ENCODE results near the gene CORO1C. TPM values are rescaled to one million over a fixed set of nuclear protein-coding genes. Genes with fewer than 3 reads are reported as not detected.
A peak's percentile ranks its signal among the peaks of the same experiment; 100 is the strongest.

The CORO1C gene
- total RNA-seq, 2 donors from 2014 or later = 59.6 to 70.7 TPM

DNA sequence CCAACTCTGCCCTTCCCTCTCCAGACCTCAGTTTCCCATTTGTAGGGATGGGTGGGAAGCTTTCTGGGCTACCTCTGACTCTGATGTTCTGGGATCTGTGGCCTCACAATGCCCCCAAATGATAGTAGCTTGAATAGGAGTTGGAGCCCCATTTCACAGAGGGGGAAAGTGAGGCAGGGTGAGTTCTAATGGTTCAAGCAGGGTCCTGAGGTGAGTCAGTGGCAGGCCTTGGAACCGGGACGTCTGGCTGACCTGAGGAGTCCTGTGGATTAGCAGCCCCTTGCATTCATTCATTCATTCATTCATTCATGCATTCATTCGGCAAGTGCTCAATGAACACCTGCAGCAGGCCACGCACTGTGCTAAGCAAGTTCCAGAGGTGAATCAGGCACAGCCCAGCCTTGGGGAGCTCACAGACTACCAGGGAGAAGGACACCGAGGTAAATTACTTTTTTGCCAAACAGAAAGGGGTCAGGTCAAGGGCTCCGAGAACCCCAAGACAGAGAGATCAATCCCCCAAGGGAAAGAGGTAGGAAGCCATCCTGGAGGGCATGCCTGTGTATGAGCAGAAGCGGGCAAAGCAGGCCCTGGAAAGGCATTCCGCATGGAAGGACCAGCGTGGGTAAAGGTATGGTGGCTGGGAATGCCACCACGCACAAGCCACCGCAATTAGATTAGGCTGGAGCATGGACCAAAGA is 132.6 kb downstream of the CORO1C start:
- TF ChIP-seq, protein P1, sequence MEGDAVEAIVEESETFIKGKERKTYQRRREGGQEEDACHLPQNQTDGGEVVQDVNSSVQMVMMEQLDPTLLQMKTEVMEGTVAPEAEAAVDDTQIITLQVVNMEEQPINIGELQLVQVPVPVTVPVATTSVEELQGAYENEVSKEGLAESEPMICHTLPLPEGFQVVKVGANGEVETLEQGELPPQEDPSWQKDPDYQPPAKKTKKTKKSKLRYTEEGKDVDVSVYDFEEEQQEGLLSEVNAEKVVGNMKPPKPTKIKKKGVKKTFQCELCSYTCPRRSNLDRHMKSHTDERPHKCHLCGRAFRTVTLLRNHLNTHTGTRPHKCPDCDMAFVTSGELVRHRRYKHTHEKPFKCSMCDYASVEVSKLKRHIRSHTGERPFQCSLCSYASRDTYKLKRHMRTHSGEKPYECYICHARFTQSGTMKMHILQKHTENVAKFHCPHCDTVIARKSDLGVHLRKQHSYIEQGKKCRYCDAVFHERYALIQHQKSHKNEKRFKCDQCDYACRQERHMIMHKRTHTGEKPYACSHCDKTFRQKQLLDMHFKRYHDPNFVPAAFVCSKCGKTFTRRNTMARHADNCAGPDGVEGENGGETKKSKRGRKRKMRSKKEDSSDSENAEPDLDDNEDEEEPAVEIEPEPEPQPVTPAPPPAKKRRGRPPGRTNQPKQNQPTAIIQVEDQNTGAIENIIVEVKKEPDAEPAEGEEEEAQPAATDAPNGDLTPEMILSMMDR (IDR thresholded peaks at IDR 0.05) = no peak
- no peaks in the 10 kb centered on the region for H3K9me3 ChIP-seq
- peaks cover 0 to 13% of the 10 kb centered on the region in 2 donors for H3K4me1 ChIP-seq
- DNase-seq (ENCODE audit: low spot score) = no peak
- H3K27ac ChIP-seq = peak overlapping the region in 1 of 2 donors; percentile 3
- H3K36me3 ChIP-seq = no peaks in the 10 kb centered on the region
- H3K4me3 ChIP-seq = peak overlapping the region in 1 of 2 donors; percentile 40
- no peaks in the 10 kb centered on the region for H3K27me3 ChIP-seq

DNA sequence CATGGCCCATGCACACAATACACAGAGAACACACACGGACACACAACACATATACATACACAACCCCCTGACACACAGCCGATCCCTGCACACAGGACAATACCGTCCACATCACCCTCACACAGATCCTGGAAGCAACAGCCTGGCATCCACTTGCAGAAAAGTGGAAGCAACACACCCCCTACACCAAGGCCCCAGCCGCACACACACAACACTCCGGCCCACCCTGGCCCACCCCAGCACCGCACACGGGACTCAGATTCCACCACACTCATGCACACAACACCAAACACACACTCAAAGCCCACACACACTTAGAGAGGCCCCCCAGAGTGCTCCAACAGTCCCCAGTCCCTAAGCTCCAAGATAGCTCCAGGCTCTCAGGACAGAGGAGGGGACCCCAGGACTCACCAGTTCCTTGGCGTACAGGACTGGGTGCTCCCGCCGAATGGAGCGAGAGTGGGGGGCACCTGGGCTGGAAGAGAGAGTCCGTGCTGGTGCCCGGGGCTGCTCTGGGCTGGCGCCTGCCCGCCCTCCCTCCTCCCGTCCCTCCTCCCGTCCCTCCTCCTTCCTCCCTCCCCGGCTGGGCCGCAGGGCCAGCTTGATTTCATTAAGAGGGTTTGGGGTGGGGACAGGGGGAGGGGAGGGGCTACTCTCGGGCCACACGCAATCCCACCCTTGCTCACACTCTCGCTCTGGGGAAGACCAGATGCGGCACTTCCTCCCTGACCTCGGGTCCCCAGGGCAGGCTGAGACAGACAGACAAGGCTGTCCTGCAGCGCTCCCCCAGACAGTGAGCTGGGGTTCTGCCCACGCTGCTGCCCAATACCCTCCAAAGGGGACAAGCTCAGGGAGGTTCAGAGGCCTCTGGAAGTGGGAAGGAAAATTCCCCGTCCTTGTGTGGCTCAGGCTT is 133.5 kb downstream of the CORO1C start, which contains the start of gene TMEM119:
TSS of gene TMEM119 (minus strand) at position 526 of the 913 bp plus-strand sequence. CDS start 5,701 bp downstream, outside the sequence.
- no peak for DNase-seq (ENCODE audit: low spot score)
- peak within 1 kb of the TSS in 1 of 2 donors; percentile 40 for H3K4me3 ChIP-seq

DNA sequence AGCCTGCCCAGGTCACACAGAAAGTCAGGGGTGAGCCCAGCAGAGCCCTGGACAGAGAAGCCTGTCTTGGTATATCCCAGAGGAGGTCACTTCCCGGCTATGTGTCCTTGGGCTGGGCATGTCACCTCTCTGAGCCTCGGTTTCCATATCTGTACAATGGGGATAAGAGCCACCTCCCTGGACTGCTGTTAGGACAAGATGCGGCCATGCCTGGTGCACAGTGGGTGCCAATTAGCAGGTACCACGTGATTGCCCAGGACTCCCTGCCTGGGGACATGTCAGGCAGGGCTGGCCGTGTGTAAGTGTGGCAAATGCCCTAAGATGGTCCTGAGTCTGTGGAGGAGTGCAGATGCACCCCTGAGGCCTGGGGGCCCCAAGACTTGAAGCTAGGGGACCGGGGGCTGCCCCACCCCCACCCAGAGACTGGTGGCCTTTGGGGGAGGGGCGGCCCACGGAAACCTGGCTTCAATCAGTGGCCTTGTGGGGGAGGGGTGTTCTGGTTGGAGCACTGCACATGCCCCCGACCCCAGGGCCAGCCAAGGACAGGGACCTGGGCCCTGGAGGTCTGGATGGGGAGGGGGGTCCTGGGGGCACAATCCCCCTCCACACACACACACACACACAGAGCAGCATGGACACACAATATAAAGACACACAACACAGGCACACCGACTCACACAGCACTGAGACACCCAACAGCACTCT is 134.3 kb downstream of the CORO1C start:
- Histone ChIP-seq H3K9me3 (no peaks in the 10 kb centered on the region), H3K4me1 (peaks cover 0 to 13% of the 10 kb centered on the region in 2 donors), H3K27me3 (no peaks in the 10 kb centered on the region), H3K27ac (no peak overlapping the region), H3K36me3 (no peaks in the 10 kb centered on the region), H3K4me3 (peak overlapping the region in 1 of 2 donors; percentile 40)
- TF ChIP-seq, protein P1 (IDR thresholded peaks at IDR 0.05) = no peak
- no peak for DNase-seq (ENCODE audit: low spot score)

More for the DNA sequence above, 133.5 kb downstream of the CORO1C start, which contains the start of gene TMEM119:
- no peaks in the 10 kb centered on the region for H3K27me3 ChIP-seq
- TF ChIP-seq, protein P1 (IDR thresholded peaks at IDR 0.05) = no peak
- no peaks in the 10 kb centered on the region for H3K9me3 ChIP-seq
- no peaks in the 10 kb centered on the region for H3K36me3 ChIP-seq
- H3K27ac ChIP-seq = peak within 1 kb of the TSS in 1 of 2 donors; percentile 3
- H3K4me1 ChIP-seq = peaks cover 0 to 13% of the 10 kb centered on the region in 2 donors

DNA sequence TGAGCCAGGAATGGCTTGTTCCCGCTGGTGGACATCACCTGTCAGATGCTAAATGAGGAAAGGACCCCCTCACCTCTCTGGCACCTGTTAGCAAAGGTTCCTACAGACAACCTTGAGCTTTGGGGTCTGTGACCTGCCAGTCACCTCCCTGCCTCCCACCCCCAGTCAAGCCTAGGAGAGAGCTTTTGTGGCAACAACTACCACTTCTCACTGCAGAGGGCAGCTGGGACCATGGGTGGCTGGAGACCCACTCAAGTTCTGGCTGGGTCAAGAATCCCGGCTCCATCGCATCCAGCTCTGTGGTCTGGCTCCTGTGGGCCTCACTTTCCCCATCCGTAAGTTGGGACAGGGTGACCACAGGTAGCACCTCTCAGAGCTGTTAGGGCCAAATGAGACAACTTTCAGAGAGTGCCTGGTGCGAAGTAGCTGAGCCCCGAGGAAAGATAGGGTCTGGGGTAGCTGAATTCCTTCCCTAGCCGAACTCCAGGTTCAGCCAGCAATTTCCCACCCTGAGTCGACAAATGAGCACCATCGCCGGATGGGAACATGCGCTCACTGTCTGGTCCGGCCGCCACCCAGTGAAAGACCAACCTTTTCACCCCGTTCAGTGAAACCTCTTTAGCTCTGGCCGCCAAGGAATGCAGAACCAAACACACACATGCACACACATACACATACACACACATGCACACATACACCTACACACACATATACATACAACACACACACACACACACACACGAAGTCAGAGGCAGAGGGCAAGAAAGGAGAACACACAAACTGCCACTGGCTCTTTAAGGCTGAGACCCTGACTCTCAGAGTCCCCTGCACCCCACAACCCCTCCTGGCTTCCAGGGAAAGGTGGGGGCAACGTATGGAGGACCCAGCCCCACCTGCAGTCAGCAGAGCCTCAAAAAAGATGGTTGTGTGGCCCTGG is 135.3 kb downstream of the CORO1C start:
- H3K27me3 ChIP-seq = no peaks in the 10 kb centered on the region
- DNase-seq (ENCODE audit: low spot score) = no peak
- peaks cover 0 to 13% of the 10 kb centered on the region in 2 donors for H3K4me1 ChIP-seq
- H3K27ac ChIP-seq = no peak overlapping the region
- TF ChIP-seq, protein P1 (IDR thresholded peaks at IDR 0.05) = no peak
- H3K9me3 ChIP-seq = no peaks in the 10 kb centered on the region
- peak overlapping the region in 1 of 2 donors; percentile 40 for H3K4me3 ChIP-seq
- H3K36me3 ChIP-seq = no peaks in the 10 kb centered on the region

Small RNA genes within 50 kb of the gene (microRNA-seq; reads per million reads assigned to microRNA genes)
- gene MIR4496 (ENCODE audit: borderline number of aligned reads in 2 of 2, borderline replicate concordance in 1 of 2) = 0 reads per million in 2 donors

Other genes starting within 250 kb of the CORO1C start
- gene FICD, start 216.2 kb downstream of the CORO1C start, total RNA-seq = 1 to 10 TPM; 2.6 to 7.5 TPM
- 10 to 100 TPM; 33.4 to 44.4 TPM for gene SART3, start 170.3 kb downstream of the CORO1C start, total RNA-seq
- 100 to 1,000 TPM; 421 to 433 TPM for gene ISCU, start 168.9 kb downstream of the CORO1C start, total RNA-seq
- 1 to 10 TPM; 1.8 to 5.5 TPM for gene TMEM119, start 133.4 kb downstream of the CORO1C start, total RNA-seq
- 1 to 10 TPM; 3.7 to 7.7 TPM for gene SELPLG, start 97.6 kb downstream of the CORO1C start, total RNA-seq
- 10 to 100 TPM; 22.0 to 25.9 TPM for gene SSH1, start 126.1 kb upstream of the CORO1C start, total RNA-seq
- gene DAO, start 148.6 kb upstream of the CORO1C start, total RNA-seq = not detected

Measured in right atrium auricular region (tissue), 2 donors.